HG03108 (cell line): ENCODE results near the gene C6orf47.
A peak's percentile ranks its signal among the peaks of the same experiment; 100 is the strongest.

ENCODE experiments used
- ATAC-seq: cut with Tn5 transposase; IDR thresholded peaks from one replicate; pipeline ENCODE4 v1.9.1; 2021; ENCODE audit warnings: moderate library complexity; ENCODE audit not compliant: unreplicated experiment

Gene C6orf47

GRCh38 chr6:31687860-31688693 lies 27.5 kb upstream of the C6orf47 start:
- ATAC-seq, result no peak

- ATAC-seq, result no peak
These were observed 26.7 kb upstream of the C6orf47 start for GRCh38 chr6:31687321-31687720.

GRCh38 chr6:31686483-31686882 lies 25.9 kb upstream of the C6orf47 start:
- ATAC-seq, result no peak

GRCh38 chr6:31683591-31683990 lies 23.0 kb upstream of the C6orf47 start:
- no peak for ATAC-seq

DNA sequence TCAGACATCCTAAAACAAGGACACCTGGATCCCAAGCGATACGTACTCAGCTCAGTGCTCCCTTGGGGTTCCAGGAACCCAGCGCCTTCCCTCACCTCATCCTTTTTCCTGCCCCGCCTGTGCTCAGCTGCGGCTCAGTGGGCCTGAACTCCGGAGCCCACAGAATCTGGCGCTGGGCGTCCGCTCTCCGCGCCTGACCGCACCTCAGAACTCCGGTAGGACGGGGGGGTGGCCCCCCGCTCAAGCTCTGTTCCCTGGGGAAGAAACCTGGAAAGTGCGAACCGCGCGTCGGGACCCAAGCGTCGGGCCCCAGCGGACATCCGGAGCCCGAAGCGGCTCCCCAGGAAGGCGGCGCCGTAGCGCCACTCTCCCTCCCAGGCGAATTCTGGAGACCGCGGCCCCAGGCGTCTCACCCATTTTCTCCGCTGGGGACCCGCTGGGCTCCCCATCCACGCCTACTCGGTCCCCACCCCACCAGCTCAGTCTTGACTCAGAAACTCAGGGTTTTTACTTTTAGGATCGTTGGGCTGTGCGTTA lies 20.6 kb upstream of the C6orf47 start:
- no peak for ATAC-seq

DNA sequence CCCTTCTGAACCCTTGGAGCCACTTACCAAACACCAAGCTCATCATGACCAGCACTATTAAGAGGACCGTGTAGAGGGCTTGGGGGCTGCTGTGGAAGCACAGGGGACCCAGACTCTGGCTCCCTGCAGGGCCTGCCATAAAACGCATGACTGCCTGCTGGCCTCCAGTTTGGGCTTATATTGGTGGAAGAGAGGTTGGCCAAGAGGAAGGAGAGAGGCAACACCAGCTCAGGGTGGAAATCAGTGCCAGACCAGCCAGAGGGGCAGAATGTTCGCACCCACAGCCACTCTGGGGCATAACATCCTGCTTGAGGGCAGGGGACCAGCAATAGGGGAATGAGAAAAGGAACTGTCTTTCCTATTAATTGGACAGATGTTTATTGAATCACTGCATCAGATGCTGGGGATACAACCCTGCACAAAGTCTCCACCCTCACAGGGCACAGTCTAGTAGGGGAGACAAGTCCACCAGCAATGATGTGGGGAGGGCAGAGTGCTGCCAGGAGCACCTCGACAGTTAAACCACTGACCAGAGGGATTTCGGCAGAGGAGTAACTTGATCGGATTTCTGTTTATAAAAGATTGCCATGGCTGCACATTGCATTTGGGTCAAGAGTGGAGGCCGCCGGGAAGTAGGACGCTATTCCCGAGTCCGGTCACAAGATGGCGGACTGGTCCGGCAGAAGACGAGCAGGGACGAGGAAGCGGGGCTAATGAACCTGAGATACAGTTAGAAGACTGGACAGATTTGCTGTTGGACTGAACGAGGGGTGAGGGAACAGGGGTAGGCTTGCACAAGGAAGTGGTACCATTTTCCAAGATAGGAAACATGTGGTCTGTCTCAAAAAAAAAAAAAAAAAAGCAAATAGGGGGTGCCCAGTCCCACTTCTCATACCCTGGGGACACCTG lies 19.9 kb upstream of the C6orf47 start, which contains the start of gene LY6G5C:
Gene LY6G5C (minus strand): TSS at position 842 of the 909 bp plus-strand sequence. CDS start 694 bp downstream, at position 148.
- peak; percentile 48 for ATAC-seq

DNA sequence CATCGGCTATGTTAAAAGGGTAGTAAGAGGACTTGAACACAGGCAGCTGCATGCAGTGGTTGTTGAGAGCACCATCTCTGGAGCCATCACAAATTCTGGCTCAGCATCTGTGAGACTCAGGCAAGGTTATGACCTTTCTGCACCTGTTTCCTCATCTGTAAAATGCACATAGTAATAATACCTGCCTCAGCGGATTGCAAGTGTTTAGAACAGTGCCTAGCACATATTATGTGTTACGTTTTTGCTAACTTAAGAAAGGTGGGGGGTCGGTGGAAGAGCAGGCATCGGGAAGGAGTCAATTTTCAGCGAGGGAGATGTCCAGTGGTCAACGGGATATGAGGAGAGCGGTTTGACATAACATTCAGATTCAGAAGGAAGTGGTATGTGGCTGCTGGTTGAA lies 17.4 kb upstream of the C6orf47 start:
- no peak for ATAC-seq

- no peak for ATAC-seq
These were observed 16.3 kb upstream of the C6orf47 start for GRCh38 chr6:31676904-31677303.

DNA sequence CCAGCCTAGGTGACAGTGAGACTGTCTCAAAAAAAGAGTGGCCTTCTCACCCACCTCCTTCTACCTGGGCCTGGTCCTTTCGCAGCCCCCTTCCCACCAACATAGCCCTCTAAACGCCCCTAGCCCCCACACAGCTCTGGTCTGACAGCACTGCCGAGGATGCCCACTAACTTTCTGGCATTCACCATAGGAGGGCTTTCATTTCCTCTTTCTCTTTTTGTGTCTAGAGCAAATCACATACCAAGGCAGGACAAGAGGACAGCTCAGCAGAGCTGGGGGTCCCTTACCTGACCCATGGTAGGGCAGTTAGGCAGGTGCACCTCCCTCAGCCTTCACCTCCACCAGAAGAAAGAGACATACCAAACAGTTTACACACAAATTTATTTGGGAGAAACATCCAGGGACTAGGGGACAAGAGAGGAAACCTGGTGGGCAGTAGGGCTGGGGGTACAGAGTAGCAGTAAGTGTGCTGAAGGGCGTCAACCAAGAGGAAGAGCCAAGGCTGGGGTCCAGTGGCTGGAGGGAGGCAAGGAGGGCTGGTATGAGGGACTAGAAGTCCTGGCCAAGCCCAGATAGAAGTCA lies 15.8 kb upstream of the C6orf47 start:
- no peak for ATAC-seq

DNA sequence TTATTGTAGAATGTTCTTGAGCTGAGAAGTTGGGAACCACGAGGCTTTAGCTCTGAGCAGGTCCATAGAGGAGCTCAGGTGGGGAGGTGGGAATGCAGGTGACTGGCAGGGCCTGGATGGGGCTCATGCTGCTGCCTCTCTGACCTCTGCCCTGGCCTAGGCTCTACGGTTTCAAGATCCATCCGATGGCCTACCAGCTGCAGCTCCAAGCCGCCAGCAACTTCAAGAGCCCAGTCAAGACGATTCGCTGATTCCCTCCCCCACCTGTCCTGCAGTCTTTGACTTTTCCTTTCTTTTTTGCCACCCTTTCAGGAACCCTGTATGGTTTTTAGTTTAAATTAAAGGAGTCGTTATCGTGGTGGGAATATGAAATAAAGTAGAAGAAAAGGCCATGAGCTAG lies 9.1 kb upstream of the C6orf47 start, which contains the start of gene LY6G5B:
Gene LY6G5B (plus strand): TSS at position 301 of the 400 bp plus-strand sequence. CDS start 975 bp downstream, outside the sequence.
- no peak for ATAC-seq

DNA sequence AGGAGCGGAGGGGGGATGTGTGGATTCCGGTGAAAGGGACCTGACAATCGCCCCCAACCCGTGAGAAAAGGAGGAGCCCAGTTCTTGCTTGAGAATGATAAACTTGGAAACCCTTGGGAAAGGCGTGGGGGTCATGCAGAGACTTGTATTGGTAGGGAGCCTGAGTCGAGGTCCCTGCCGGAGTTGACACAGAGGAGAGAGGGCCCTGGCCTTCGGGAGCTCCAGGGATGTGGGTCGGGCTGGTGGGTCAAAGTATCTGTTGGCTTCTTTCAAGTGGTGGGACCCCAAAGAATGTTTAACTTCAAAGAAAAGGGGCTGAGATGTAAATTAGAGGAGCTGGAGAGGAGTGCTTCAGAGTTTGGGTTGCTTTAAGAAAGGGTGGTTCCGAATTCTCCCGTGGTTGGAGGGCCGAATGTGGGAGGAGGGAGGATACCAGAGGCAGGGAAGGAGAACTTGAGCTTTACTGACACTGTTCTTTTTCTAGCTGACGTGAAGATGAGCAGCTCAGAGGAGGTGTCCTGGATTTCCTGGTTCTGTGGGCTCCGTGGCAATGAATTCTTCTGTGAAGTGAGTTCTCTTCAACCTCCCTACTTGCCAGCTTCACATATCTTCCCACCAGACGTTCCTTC lies 5.9 kb upstream of the C6orf47 start:
- ATAC-seq, result no peak

GRCh38 chr6:31665501-31666336 lies 5.1 kb upstream of the C6orf47 start, which contains the start of gene CSNK2B:
TSS of gene CSNK2B (plus strand) at chr6:31666080. CDS start at chr6:31666832, 752 bp downstream.
- peak; percentile 75 for ATAC-seq

DNA sequence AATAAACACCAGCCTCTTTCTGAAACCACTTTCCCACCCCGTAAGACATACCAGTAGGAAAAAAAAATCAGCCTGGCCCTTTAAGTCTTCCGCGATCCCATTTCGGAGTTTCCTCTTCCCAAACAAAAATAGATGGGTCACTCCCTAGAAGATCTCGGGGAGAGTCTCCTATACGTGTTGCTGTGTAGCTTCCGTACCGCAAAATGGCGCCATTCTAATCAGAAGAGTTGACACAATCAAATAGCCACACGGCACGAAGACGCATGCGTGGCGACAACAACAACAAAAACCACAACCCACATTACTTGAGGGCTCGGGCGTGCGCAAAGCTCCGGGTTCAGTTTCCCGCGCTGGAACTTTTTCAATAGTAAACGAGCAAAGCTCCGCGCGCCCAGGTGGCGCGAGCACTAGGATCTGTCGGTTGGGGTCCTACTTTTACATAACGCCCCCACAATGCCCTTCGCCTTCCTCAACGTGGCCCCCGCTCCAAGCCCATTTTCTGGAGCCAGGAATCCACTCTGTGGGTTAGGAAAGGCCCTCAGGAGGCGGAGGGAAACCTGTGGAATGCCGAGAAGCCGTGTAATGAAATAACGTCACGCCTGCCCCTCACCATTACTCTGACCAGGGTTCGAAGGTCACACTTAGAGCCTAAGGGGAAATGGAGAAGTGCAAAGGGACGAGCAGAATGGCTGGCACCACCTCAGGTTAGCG lies 4.4 kb upstream of the C6orf47 start, which contains the start of gene GPANK1:
Gene GPANK1 (minus strand): TSS at position 208 of the 711 bp plus-strand sequence. CDS start 519 bp downstream, outside the sequence.
- peak; percentile 27 for ATAC-seq

GRCh38 chr6:31663961-31664789 lies 3.6 kb upstream of the C6orf47 start:
- no peak for ATAC-seq

DNA sequence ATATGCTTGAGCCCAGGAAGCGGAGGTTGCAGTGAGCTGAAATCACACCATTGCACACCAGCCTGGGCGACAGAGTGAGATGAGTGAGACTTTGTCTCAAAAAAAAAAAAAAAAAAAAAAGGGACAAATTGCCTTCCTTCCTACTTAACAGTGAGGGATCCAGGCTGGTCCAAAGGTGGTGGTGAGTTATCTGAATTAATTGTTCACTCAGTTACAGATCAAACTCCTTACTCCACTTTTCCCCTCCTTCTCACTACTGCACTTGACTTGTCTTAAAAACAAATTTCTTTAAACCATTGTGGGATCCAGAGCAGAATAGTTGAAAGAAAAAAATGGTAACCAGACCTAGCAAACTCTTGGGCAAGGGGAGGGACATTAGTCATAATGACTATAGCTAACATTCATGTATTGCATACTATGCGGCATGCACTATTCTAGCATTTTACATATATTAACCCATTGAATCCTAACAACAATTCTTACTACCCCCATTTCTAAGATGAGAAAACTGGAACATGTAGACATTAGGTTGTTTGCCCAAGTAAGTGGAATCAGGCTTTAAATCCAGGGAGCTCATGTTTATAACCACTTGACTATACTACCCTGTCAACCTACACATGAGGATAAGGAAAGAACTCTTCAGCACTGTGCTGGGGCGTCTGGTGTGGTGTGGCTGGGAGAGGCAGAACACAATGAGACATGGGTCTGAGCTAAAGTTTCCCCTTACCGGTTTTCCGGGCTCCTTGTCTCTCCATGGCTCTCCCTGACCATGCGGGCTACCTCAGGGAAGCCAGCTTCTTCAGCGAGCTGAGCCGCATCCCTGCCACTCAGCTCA lies 2.8 kb upstream of the C6orf47 start:
- ATAC-seq, result no peak

GRCh38 chr6:31662124-31662723 lies 1.6 kb upstream of the C6orf47 start:
- ATAC-seq, result no peak
